ENCODE data around the gene NELL2.

GRCh38 chr12:44555454-44555853 lies 320.7 kb downstream of the NELL2 start:
- TF ChIP-seq CTCF (conservative IDR thresholded peaks at IDR 0.05; ENCODE audit: low read length) (no peak), EZH2phosphoT487 (IDR thresholded peaks at IDR 0.05; ENCODE audit: borderline replicate concordance, low read depth, low read length) (no peak)

All from OCI-LY7 (cell line).